T-cell (primary cell): ENCODE data around the gene PMEPA1. TPM values are rescaled to one million over a fixed set of nuclear protein-coding genes. Genes with fewer than 3 reads are reported as not detected.

Source experiments
- ATAC-seq, 4 experiments: fragments of 200-7000 bp in 3 of 4; fragments of 150-1000 bp in 1 of 4; cut with Tn5 transposase; replicated peaks in 1 of 4; 1 replicate in 3 of 4; 2 replicates in 1 of 4; pipeline ENCODE4 v1.10.0; 2021; ENCODE audit warnings: moderate library complexity in 3 of 4, mild to moderate bottlenecking in 2 of 4, moderate number of reproducible peaks in 1 of 4
- CTCF ChIA-PET, 2 donors: fragments of 300-600 bp; sonication (Branson Sonifier 250); formaldehyde crosslinking; loops; one replicate each; lab custom pipeline; 2022; ENCODE audit warnings: antibody characterized with exemption in 2 of 2; lab: Charles Lee
- POLR2A ChIA-PET, 2 donors: fragments of 300-600 bp; sonication (Branson Sonifier 250); formaldehyde crosslinking; loops; one replicate each; lab custom pipeline; 2022; ENCODE audit warnings: antibody characterized with exemption in 2 of 2; lab: Charles Lee
- DNase-seq, 35 experiments: peaks; one replicate each; pipeline versions ENCODE4 v3.0.0 to v3.0.0-alpha.2; 2013 to 2023
- H3K27ac ChIP-seq: one replicate; pipeline ENCODE4 v1.5.1; 2013; ENCODE audit warnings: low read length
- H3K27me3 ChIP-seq, 2 experiments: replicated peaks in 1 of 2; 1 replicate in 1 of 2; 2 replicates in 1 of 2; pipeline versions ENCODE4 v1.6.1 to v1.7.0; 2013; ENCODE audit warnings: low read length in 1 of 2, mixed read lengths in 1 of 2; ENCODE audit not compliant: control insufficient read depth in 2 of 2, insufficient read depth in 2 of 2; ENCODE audit errors: extremely low read depth in 1 of 2
- H3K36me3 ChIP-seq, 2 donors: 1 replicate in 1 of 2; 2 replicates in 1 of 2; pipeline versions ENCODE4 v1.6.1 to v1.7.0; 2013; ENCODE audit warnings: low read length in 1 of 2; ENCODE audit not compliant: control insufficient read depth in 2 of 2, insufficient read depth in 1 of 2; ENCODE audit errors: extremely low read depth in 1 of 2
- H3K4me1 ChIP-seq, 2 experiments: 1 replicate in 1 of 2; 2 replicates in 1 of 2; pipeline versions ENCODE4 v1.6.1 to v1.7.0; 2013; ENCODE audit warnings: low read length in 2 of 2, mixed read lengths in 1 of 2; ENCODE audit not compliant: insufficient read depth in 2 of 2, control insufficient read depth in 1 of 2; ENCODE audit errors: extremely low read depth in 1 of 2
- H3K4me3 ChIP-seq, 2 donors: 1 replicate in 1 of 2; 2 replicates in 1 of 2; pipeline versions ENCODE4 v1.5.1 to v1.7.0; 2013; ENCODE audit warnings: mild to moderate bottlenecking in 2 of 2, low read length in 1 of 2, moderate library complexity in 1 of 2; ENCODE audit not compliant: control insufficient read depth in 1 of 2; ENCODE audit errors: extremely low read depth in 1 of 2
- H3K9me3 ChIP-seq: 2 replicates; pipeline ENCODE4 v1.7.0; 2013
- H3K27ac Mint-ChIP-seq, 2 donors: one replicate each; pipeline ENCODE4 v1.8.0; 2020 to 2021; ENCODE audit warnings: mild to moderate bottlenecking in 2 of 2, mixed read lengths in 2 of 2
- H3K27me3 Mint-ChIP-seq, 2 donors: one replicate each; pipeline ENCODE4 v1.8.0; 2021 to 2022; ENCODE audit warnings: mixed read lengths in 2 of 2
- H3K36me3 Mint-ChIP-seq: one replicate; pipeline ENCODE4 v1.8.0; 2021; ENCODE audit warnings: mixed read lengths
- H3K4me1 Mint-ChIP-seq, 3 donors: one replicate each; pipeline ENCODE4 v1.8.0; 2020 to 2022; ENCODE audit warnings: mixed read lengths in 3 of 3, mild to moderate bottlenecking in 1 of 3
- H3K4me3 Mint-ChIP-seq, 3 donors: one replicate each; pipeline ENCODE4 v1.8.0; 2020 to 2022; ENCODE audit warnings: mild to moderate bottlenecking in 3 of 3, mixed read lengths in 3 of 3, moderate library complexity in 3 of 3
- H3K9me3 Mint-ChIP-seq, 3 donors: one replicate each; pipeline ENCODE4 v1.8.0; 2020 to 2022; ENCODE audit warnings: mixed read lengths in 3 of 3
- WGBS: methylation state at CpG from one replicate; pipeline ENCODE4 v1.1.5; 2013; ENCODE audit warnings: missing lambda C conversion rate; ENCODE audit not compliant: insufficient coverage; 5-methylcytosine and 5-hydroxymethylcytosine counted together
- total RNA-seq, 35 experiments: library from RNA in 6 of 35; stranded (reverse) in 6 of 35; fragments of 120-200 nt in 1 of 35; gene quantifications; one replicate each; pipeline versions ENCODE4 v1.2.1 to v1.2.4 and lab custom pipeline; 2013 to 2026

The PMEPA1 gene
- total RNA-seq, 5 donors from 2014 or later (not counting 1 experiment from before 2014, with no cell fraction given): 6.0 to 30.4 (median 21.7) TPM

DNA sequence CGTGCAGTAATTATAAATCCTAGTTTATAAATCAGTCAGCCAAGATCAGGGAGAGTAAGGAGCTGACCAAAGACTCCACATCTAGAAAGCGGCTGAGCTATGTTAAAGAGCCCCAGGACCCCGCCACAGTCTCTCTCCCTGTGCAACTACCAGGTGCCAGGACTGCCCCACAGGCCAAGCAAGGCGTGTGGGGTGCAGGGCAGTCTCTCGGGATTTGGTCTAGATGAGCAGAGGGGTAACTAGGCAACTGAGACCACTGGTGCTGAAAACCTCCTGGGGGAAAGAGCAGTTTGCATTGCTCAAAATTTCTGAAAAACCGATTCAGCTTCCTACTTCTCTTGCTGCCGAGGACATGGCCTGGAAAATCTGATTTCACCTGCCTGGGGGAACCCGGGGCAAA is 10.4 kb downstream of the PMEPA1 start:
- Mint-ChIP-seq H3K36me3 (no peaks in the 10 kb centered on the region), H3K4me3 (peak overlapping the region in 1 of 3 donors; percentile 9), H3K27ac (peak overlapping the region in 1 of 2 donors; percentile 32), H3K4me1 (peaks cover 10 to 67% (median 49%) of the 10 kb centered on the region in 3 donors), H3K9me3 (no peaks in the 10 kb centered on the region), H3K27me3 (no peaks in the 10 kb centered on the region)
- 90% methylated on average over 4 of the region's 8 CpGs for WGBS
- DNase-seq (no peak), ATAC-seq (no peak)
- Histone ChIP-seq H3K4me1 (no peaks in the 10 kb centered on the region), H3K9me3 (no peaks in the 10 kb centered on the region), H3K36me3 (no peaks in the 10 kb centered on the region), H3K27me3 (peaks cover 0 to 24% of the 10 kb centered on the region in 2 experiments), H3K27ac (no peak overlapping the region), H3K4me3 (no peak overlapping the region)
- CTCF ChIA-PET: interaction anchor here in 1 of 2 donors (0.5 kb wide), 1 partner anchor 1166 kb away, joined by 6 read pairs; no protein-coding TSS in a partner anchor
- POLR2A ChIA-PET: no interaction called here

DNA sequence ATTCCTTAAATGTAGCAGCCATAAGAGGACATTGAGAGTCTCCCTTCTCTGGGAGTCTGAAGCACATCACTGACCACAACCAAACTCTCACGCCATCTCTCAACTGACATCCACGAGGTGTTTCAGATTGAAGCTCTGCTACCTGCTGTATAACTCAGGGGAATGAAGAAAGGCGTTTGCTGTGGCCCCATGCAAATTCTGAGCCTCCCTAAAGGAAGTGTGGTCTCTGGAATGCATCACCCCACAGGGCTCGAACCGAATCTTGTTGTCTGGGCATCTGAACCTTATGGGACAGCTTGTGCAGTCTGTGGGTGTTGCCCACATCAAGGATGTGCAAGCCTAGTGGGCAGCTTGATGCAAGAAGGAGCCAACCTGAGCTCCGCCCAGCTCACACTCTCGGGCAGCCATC is 10.9 kb downstream of the PMEPA1 start:
- Histone ChIP-seq H3K4me1 (no peaks in the 10 kb centered on the region), H3K27ac (no peak overlapping the region), H3K36me3 (no peaks in the 10 kb centered on the region), H3K4me3 (no peak overlapping the region), H3K9me3 (no peaks in the 10 kb centered on the region), H3K27me3 (peaks cover 0 to 21% of the 10 kb centered on the region in 2 experiments)
- no peak for DNase-seq
- Mint-ChIP-seq H3K27ac (peak overlapping the region; percentile 30 to 32), H3K36me3 (no peaks in the 10 kb centered on the region), H3K9me3 (no peaks in the 10 kb centered on the region), H3K27me3 (no peaks in the 10 kb centered on the region), H3K4me1 (peaks cover 12 to 72% (median 47%) of the 10 kb centered on the region in 3 donors), H3K4me3 (no peak overlapping the region)
- CTCF ChIA-PET: no interaction called here
- WGBS: 39% methylated on average over 3 of the region's 7 CpGs
- no peak for ATAC-seq
- POLR2A ChIA-PET: no interaction called here

DNA sequence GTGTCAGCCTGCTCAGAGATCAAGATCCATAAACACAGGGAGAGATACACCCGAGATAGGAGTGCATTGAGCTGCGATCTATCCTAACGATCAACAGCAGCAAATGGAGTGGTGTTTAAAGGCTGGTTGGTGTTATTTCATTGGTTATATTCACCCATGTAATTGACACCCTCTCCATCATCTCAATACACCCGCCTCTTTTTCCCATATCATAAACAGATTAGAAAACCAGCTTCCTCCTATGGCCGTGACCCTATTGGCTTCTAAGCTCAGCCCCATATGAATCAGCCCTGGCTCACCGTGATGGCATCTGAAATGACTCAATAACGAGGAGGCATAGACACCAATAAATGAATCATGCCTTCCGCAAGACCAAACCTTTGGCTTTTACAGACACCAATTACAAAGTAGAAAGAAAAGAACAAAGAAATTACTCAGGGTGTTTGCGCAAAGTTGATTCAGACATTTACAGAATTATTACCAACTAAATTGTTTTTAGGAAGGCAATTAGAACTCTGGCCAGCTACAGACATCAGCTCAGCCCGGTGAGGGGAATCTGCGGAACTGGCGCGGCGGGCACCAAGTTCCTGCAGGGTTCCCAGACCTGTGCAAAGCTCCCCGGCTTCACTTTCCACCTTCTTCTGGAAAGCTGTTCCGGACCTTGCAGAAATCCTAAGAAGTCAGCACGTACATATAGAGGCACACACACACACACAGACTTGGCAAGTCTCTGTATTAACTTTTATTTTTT is 11.5 kb downstream of the PMEPA1 start:
- peak in 3 of 4 experiments; percentile 78 to 90 (median 85) for ATAC-seq
- H3K36me3 Mint-ChIP-seq: no peaks in the 10 kb centered on the region
- no peaks in the 10 kb centered on the region for H3K27me3 Mint-ChIP-seq
- ChIA-PET CTCF (no interaction called here), POLR2A (no interaction called here)
- H3K27ac Mint-ChIP-seq: peak overlapping the region; percentile 31 to 86
- Histone ChIP-seq H3K36me3 (no peaks in the 10 kb centered on the region), H3K27ac (no peak overlapping the region), H3K9me3 (no peaks in the 10 kb centered on the region), H3K4me3 (no peak overlapping the region), H3K27me3 (peaks cover 0 to 18% of the 10 kb centered on the region in 2 experiments), H3K4me1 (no peaks in the 10 kb centered on the region)
- peaks cover 15 to 74% (median 49%) of the 10 kb centered on the region in 3 donors for H3K4me1 Mint-ChIP-seq
- H3K9me3 Mint-ChIP-seq: no peaks in the 10 kb centered on the region
- 52% methylated on average over 11 of the region's 17 CpGs for WGBS
- peak overlapping the region in 1 of 3 donors; percentile 39 for H3K4me3 Mint-ChIP-seq
- peak in 4 of 35 experiments; percentile 20 to 46 (median 40) for DNase-seq

DNA sequence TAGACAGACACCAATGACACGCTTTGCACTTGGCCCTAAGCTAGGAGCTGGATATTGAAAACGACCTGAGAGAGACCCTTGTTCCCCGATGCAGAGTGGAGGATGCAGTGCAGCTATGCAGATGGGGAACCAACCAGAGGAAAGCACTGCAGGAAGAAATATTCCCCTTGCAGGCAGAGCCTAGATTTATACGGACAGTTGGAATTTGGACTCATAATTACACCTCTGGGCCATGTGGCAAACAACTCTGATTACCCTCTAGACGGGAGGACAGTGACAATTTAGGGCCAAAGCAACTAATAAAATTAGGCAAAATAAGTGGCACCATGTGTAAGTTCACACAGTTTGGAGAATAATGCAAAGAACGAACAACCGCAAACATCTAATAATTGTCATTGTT is 12.3 kb downstream of the PMEPA1 start:
- Mint-ChIP-seq H3K4me1 (peaks cover 15 to 75% (median 49%) of the 10 kb centered on the region in 3 donors), H3K36me3 (no peaks in the 10 kb centered on the region), H3K27ac (no peak overlapping the region), H3K27me3 (no peaks in the 10 kb centered on the region), H3K9me3 (no peaks in the 10 kb centered on the region), H3K4me3 (no peak overlapping the region)
- Histone ChIP-seq H3K36me3 (no peaks in the 10 kb centered on the region), H3K4me3 (no peak overlapping the region), H3K4me1 (no peaks in the 10 kb centered on the region), H3K27ac (no peak overlapping the region), H3K27me3 (peaks cover 0 to 13% of the 10 kb centered on the region in 2 experiments), H3K9me3 (no peaks in the 10 kb centered on the region)
- WGBS: 86% methylated on average over 5 of the region's 7 CpGs
- ATAC-seq (no peak), DNase-seq (no peak)
- ChIA-PET POLR2A (no interaction called here), CTCF (no interaction called here)

DNA sequence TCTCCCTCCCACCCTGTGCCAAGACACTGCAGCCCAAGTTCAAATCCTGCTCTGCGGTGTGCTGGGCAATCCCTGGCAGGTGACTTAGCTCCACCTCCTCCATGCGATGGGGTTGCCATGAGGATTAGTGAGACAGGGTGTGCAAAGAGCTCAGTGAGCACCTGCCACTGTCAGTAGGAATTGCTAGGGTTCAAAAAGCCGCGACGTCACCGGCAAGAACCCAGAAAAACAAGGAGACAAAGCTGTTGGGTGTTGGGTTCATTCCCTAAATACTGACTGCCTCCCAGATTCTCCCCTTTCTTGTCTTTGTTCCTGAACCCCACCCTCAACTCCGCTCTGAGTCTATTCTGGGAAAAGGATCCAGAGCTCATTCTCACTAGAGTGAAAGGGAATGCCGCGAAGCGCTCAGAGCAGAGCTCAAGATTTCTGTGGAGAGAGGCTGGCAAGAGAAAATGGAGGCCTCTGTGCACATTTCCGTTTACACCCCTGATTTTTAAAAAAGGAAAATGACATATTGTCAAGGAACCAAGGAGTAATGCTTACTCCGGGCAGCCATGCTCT is 13.3 kb downstream of the PMEPA1 start:
- ChIA-PET POLR2A (no interaction called here), CTCF (no interaction called here)
- DNase-seq (no peak), ATAC-seq (no peak)
- Histone ChIP-seq H3K27ac (no peak overlapping the region), H3K4me3 (no peak overlapping the region), H3K27me3 (peaks cover 0 to 16% of the 10 kb centered on the region in 2 experiments), H3K4me1 (no peaks in the 10 kb centered on the region), H3K9me3 (no peaks in the 10 kb centered on the region), H3K36me3 (no peaks in the 10 kb centered on the region)
- 95% methylated on average over 5 of the region's 12 CpGs for WGBS
- Mint-ChIP-seq H3K27ac (no peak overlapping the region), H3K36me3 (no peaks in the 10 kb centered on the region), H3K4me3 (no peak overlapping the region), H3K27me3 (no peaks in the 10 kb centered on the region), H3K9me3 (no peaks in the 10 kb centered on the region), H3K4me1 (peaks cover 20 to 74% (median 46%) of the 10 kb centered on the region in 3 donors)

DNA sequence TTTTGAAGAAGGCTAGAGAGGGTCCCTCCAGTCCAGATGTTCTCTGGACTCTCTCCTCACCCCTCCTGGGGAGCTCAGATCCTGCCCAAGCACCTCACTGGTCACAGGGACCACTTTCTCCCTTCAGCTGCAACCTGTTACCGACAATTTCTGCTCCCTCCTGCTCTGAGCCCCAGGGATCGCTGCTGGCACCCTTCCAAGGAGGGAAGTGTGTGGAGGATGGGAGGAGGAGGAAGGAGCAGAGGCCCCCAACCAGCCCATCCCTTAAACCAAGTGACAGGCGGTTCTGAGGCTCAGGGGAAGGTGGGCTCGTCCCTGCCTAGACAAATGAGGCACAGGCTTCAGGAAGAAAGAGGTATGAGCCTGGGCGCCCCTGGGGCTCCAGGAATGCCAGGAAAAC is 13.9 kb downstream of the PMEPA1 start:
- peaks cover 0 to 16% of the 10 kb centered on the region in 2 experiments for H3K27me3 ChIP-seq
- no peak for ATAC-seq
- no peaks in the 10 kb centered on the region for H3K4me1 ChIP-seq
- ChIA-PET POLR2A (no interaction called here), CTCF (no interaction called here)
- no peaks in the 10 kb centered on the region for H3K9me3 Mint-ChIP-seq
- H3K27ac ChIP-seq: no peak overlapping the region
- DNase-seq: no peak
- WGBS: 50% methylated on average over 1 of the region's 5 CpGs
- no peaks in the 10 kb centered on the region for H3K27me3 Mint-ChIP-seq
- H3K4me1 Mint-ChIP-seq: peaks cover 20 to 71% (median 46%) of the 10 kb centered on the region in 3 donors
- no peak overlapping the region for H3K27ac Mint-ChIP-seq
- no peak overlapping the region for H3K4me3 Mint-ChIP-seq
- no peaks in the 10 kb centered on the region for H3K9me3 ChIP-seq
- H3K4me3 ChIP-seq: no peak overlapping the region
- H3K36me3 ChIP-seq: no peaks in the 10 kb centered on the region
- no peaks in the 10 kb centered on the region for H3K36me3 Mint-ChIP-seq
